ENCODE measurements around the gene TP73. TPM values are rescaled to one million over a fixed set of nuclear protein-coding genes. Genes with fewer than 3 reads are reported as not detected.
A peak's percentile ranks its signal among the peaks of the same experiment; 100 is the strongest.

Gene TP73
- total and polyA plus RNA-seq, 2 donors from 2014 or later, result 0.54 TPM; not detected in 1

DNA sequence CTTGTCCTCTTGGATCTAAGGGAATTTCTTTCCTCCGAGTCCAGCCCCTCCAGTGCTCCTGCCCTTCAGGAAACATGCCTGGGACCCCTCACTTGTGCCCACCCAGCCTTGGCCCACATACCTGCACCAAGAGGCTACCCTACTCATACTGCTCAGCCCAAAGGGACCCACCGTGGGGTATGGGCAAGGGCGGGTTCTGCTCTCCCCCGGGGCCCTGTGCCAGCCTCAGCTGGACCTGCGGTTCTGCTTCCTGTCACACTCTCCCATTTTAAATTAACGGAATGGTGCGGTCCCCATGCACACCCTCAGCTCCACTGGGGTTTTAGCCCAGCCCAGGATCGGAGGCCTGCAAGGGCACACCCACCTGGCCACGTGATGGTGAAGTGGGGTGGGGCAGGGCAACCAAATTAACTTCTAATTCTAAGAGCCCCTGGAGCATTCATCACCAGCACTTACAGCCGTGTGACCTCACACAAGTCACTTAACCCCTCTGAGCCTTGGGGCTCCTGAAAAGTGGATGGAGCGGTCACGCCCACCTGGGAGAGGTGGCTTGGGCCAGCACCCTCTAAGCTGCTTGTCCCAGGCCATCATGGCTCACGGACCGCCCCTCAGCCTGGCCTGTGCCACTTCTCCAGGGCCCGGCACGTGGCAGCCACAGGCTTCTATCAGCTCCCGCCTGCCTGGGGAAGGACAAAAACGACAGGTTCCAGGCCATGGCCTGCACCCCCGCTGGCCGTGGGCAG lies 28.3 kb downstream of the TP73 start:
- Histone ChIP-seq H3K9me3 (ENCODE audit: control insufficient read depth in 2 of 3, insufficient read depth in 1 of 3, low read length in 3 of 3) (no peaks in the 10 kb centered on the region), H3K36me3 (ENCODE audit: control insufficient read depth in 2 of 3, insufficient read depth in 3 of 3, low read length in 3 of 3) (no peaks in the 10 kb centered on the region), H3K4me3 (ENCODE audit: low read length in 3 of 3) (no peak overlapping the region), H3K4me1 (ENCODE audit: control insufficient read depth in 2 of 3, insufficient read depth in 2 of 3, low read depth in 1 of 3, low read length in 3 of 3) (no peaks in the 10 kb centered on the region), H3K27ac (ENCODE audit: low read depth in 2 of 2, low read length in 2 of 2) (no peak overlapping the region), H3K9ac (ENCODE audit: low read length in 3 of 3) (no peak overlapping the region), H3K27me3 (ENCODE audit: control insufficient read depth, insufficient read depth, low read length) (no peaks in the 10 kb centered on the region)
- intact Hi-C loops (cut with DNase I), result no loop called here
- DNase-seq (peak in 1 of 5 donors; percentile 68), FAIRE-seq (no peak)
- TF ChIP-seq, protein P1, sequence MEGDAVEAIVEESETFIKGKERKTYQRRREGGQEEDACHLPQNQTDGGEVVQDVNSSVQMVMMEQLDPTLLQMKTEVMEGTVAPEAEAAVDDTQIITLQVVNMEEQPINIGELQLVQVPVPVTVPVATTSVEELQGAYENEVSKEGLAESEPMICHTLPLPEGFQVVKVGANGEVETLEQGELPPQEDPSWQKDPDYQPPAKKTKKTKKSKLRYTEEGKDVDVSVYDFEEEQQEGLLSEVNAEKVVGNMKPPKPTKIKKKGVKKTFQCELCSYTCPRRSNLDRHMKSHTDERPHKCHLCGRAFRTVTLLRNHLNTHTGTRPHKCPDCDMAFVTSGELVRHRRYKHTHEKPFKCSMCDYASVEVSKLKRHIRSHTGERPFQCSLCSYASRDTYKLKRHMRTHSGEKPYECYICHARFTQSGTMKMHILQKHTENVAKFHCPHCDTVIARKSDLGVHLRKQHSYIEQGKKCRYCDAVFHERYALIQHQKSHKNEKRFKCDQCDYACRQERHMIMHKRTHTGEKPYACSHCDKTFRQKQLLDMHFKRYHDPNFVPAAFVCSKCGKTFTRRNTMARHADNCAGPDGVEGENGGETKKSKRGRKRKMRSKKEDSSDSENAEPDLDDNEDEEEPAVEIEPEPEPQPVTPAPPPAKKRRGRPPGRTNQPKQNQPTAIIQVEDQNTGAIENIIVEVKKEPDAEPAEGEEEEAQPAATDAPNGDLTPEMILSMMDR (IDR thresholded peaks at IDR 0.05; ENCODE audit: borderline replicate concordance, extremely low read depth, insufficient read depth), result no peak

DNA sequence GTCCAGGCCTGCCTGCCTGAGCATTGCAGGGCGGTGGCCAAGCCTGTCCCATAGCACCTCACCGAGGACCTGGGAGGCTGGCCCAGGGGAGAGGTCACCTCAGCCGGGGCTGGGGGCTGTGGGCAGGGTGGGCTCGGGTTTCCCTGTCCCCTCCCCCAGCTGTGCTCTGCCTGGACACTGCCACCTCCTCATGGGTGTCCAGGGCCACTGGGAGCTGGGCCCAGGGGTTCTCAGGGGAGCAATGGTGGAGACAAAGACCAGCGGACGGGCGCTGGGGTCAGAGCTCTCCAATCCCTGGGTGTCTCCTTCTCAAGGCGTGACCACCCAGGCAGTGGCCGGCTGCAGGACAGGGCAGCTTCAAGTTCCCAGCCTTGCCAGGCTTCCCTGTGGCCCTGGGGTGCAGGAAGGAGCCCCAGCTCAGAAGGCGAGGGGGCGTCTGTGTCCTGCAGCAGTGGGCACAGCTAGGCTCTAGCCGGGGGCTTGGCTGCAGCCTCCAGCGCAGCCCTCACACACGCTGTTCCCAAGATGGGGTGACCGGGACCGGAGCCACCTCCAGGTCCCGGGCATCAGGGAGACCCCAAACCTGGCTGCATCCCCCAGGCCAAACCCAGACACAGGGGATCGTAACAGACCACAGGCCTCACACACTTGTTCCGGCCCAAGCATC lies 29.0 kb downstream of the TP73 start:
- Histone ChIP-seq H3K9ac (ENCODE audit: low read length in 3 of 3) (no peak overlapping the region), H3K4me3 (ENCODE audit: low read length in 3 of 3) (no peak overlapping the region), H3K27me3 (ENCODE audit: control insufficient read depth, insufficient read depth, low read length) (no peaks in the 10 kb centered on the region), H3K36me3 (ENCODE audit: control insufficient read depth in 2 of 3, insufficient read depth in 3 of 3, low read length in 3 of 3) (no peaks in the 10 kb centered on the region), H3K4me1 (ENCODE audit: control insufficient read depth in 2 of 3, insufficient read depth in 2 of 3, low read depth in 1 of 3, low read length in 3 of 3) (no peaks in the 10 kb centered on the region), H3K9me3 (ENCODE audit: control insufficient read depth in 2 of 3, insufficient read depth in 1 of 3, low read length in 3 of 3) (no peaks in the 10 kb centered on the region), H3K27ac (ENCODE audit: low read depth in 2 of 2, low read length in 2 of 2) (no peak overlapping the region)
- FAIRE-seq (no peak), DNase-seq (peak in 1 of 5 donors; percentile 63)
- TF ChIP-seq, protein P1 (IDR thresholded peaks at IDR 0.05; ENCODE audit: borderline replicate concordance, extremely low read depth, insufficient read depth), result no peak
- intact Hi-C loops (cut with DNase I), result no loop called here

DNA sequence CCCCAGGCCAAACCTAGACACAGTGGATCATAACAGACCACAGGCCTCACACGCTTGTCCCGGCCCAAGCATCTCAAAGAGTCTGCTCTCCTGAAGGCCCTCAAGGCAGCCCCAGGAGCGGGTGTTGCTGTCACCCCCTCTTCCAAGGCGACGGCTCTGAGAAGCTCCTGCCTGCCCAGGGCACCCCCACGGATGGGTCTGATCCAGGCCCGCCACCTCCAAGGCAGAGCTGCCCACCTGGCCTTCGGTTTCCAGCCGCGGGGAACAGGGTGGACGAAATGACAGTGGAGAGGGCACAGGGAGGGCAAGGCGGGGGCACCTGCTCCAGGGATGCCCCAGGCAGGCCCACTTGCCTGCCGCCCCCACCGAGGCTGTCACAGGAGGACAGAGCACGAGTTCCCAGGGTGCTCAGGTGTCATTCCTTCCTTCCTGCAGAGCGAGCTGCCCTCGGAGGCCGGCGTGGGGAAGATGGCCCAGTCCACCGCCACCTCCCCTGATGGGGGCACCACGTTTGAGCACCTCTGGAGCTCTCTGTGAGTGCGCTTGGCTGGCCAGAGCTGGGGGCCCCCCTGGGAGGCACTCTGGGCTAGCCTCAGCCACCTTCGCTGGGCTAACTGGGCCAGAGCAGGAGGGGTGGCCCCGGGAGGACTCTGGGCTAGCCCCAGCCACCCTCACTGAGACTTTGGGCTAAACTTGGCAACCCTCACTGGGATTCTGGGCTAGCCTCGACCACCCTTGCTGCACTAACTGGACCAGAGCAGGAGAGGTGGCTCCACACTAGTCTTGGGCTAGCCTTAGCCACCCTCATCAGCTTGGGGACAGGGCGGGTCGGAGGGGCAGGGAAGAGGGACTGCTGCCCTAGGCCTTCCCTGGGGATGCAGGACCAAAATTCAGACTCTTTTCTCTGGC lies 29.8 kb downstream of the TP73 start:
- H3K4me3 ChIP-seq (ENCODE audit: low read length in 3 of 3), result no peak overlapping the region
- no peaks in the 10 kb centered on the region for H3K9me3 ChIP-seq (ENCODE audit: control insufficient read depth in 2 of 3, insufficient read depth in 1 of 3, low read length in 3 of 3)
- FAIRE-seq (no peak), DNase-seq (no peak)
- no peaks in the 10 kb centered on the region for H3K36me3 ChIP-seq (ENCODE audit: control insufficient read depth in 2 of 3, insufficient read depth in 3 of 3, low read length in 3 of 3)
- intact Hi-C loops (cut with DNase I), result no loop called here
- H3K27me3 ChIP-seq (ENCODE audit: control insufficient read depth, insufficient read depth, low read length), result no peaks in the 10 kb centered on the region
- TF ChIP-seq, protein P1 (IDR thresholded peaks at IDR 0.05; ENCODE audit: borderline replicate concordance, extremely low read depth, insufficient read depth), result no peak
- H3K27ac ChIP-seq (ENCODE audit: low read depth in 2 of 2, low read length in 2 of 2), result no peak overlapping the region
- H3K9ac ChIP-seq (ENCODE audit: low read length in 3 of 3), result no peak overlapping the region
- no peaks in the 10 kb centered on the region for H3K4me1 ChIP-seq (ENCODE audit: control insufficient read depth in 2 of 3, insufficient read depth in 2 of 3, low read depth in 1 of 3, low read length in 3 of 3)

Data from kidney (tissue), 14 donors.